Lower lobe of right lung (tissue), 2 donors: ENCODE measurements around the gene PMS1. TPM values are rescaled to one million over a fixed set of nuclear protein-coding genes. Genes with fewer than 3 reads are reported as not detected.
A peak's percentile ranks its signal among the peaks of the same experiment; 100 is the strongest.
"Not testable (repeated sequence)": the region's sequence is repeated elsewhere in the genome, so short reads cannot be mapped to it uniquely, and the experiment has no call there.

Source experiments
- ATAC-seq, 2 donors: fragments of 200-7000 bp; cut with Tn5 transposase; one replicate each; pipeline ENCODE4 v1.9.1; 2020 to 2022; ENCODE audit warnings: mild to moderate bottlenecking in 2 of 2, moderate library complexity in 2 of 2
- DNase-seq: peaks from one replicate; pipeline ENCODE4 v3.0.0-alpha.2; 2020
- H3K27ac ChIP-seq: fragments of 200-600 bp; one replicate; pipeline ENCODE4 v1.8.0; 2022
- H3K27me3 ChIP-seq: fragments of 200-600 bp; one replicate; pipeline ENCODE4 v1.8.0; 2022; ENCODE audit warnings: low read depth
- H3K36me3 ChIP-seq: fragments of 200-600 bp; one replicate; pipeline ENCODE4 v1.8.0; 2022; ENCODE audit warnings: mild to moderate bottlenecking
- H3K4me1 ChIP-seq: fragments of 200-600 bp; one replicate; pipeline ENCODE4 v1.8.0; 2022
- H3K4me3 ChIP-seq: fragments of 200-600 bp; one replicate; pipeline ENCODE4 v1.8.0; 2022; ENCODE audit warnings: mild to moderate bottlenecking
- H3K9me3 ChIP-seq: fragments of 200-600 bp; one replicate; pipeline ENCODE4 v1.8.0; 2022
- CTCF ChIP-seq: fragments of 200-600 bp; IDR thresholded peaks from one replicate; pipeline ENCODE4 v1.8.0; 2022; ENCODE audit warnings: antibody characterized with exemption, mild to moderate bottlenecking
- intact Hi-C: fragments of 100-400 bp; cut with DNase I; formaldehyde crosslinking; loops from one replicate; pipeline ENCODE4 v1.11.0; 2022
- long read RNA-seq: library from polyadenylated mRNA; unstranded; transcript quantifications from one replicate; pipeline ENCODE4 v2.0.0, GENCODE V29; 2021
- total RNA-seq: library from RNA; stranded (reverse); fragmentation: NEBNext Ultra II Directional; extraction: Animal tissue kit (Norgen Biotek cat#: 25700); gene quantifications from one replicate; pipeline ENCODE4 v1.2.1, GENCODE V29; 2021
- donor health status: DM: no; HTN: yes; CAD: no; lungs with severe emphysema.

The PMS1 gene
- total RNA-seq, result 21.7 TPM
- long read RNA-seq, transcript PMS1-213 (13 exons, 3,225 nt), result major isoform, 14 of 32 reads
- long read RNA-seq, partial matches to known transcripts, result 5 of 32 reads
- long read RNA-seq, other reads (novel, unspliced or antisense), result 11 of 32 reads

GRCh38 chr2:189783927-189784867 lies at the start of gene PMS1, which contains the start of gene ORMDL1:
Gene PMS1 (plus strand): TSS chr2:189784450. CDS start chr2:189791810, 7,360 bp downstream.
Gene ORMDL1 (minus strand): TSS chr2:189784339. CDS start chr2:189782595, 1,744 bp downstream.
- no peak for TF ChIP-seq CTCF
- peaks cover 31% of the 10 kb centered on the region for H3K36me3 ChIP-seq
- no peaks in the 10 kb centered on the region for H3K27me3 ChIP-seq
- no peaks in the 10 kb centered on the region for H3K9me3 ChIP-seq
- peaks cover 29% of the 10 kb centered on the region for H3K4me1 ChIP-seq
- intact Hi-C loops, result no loop called here
- ATAC-seq (peak; percentile 99), DNase-seq (peak; percentile 98)
- peak within 1 kb of the TSS; percentile 82 for H3K4me3 ChIP-seq
- H3K27ac ChIP-seq, result peak within 1 kb of the TSS; percentile 97

DNA sequence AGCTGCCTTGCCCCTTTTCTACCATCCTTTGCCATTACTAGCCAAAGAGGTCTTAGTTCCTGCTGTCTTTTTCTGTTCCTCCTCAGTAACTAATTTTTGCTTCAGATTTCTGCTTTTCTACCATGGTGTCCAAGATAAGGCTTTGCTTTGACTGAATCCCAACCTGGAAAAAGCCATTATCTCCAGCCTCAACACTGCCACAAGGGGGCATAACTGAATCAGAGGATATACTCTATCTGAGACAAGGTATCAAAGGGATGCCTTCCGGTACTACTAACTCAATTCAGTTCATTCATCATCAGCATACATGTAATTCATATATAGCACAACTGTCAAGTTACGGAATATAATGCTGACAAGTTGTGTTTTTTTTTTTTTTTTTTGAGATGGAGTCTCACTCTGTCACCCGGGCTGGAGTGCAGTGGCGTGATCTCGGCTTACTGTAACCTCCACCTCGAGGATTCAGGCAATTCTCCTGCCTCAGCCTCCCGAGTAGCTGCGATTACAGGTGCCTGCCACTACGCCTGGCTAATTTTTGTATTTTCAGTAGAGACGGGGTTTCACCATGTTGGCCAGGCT lies 33.1 kb upstream of the PMS1 start:
- Histone ChIP-seq H3K9me3 (no peaks in the 10 kb centered on the region), H3K27me3 (no peaks in the 10 kb centered on the region), H3K36me3 (peaks cover 62% of the 10 kb centered on the region), H3K4me1 (no peaks in the 10 kb centered on the region), H3K4me3 (no peak overlapping the region), H3K27ac (no peak overlapping the region)
- DNase-seq (no peak), ATAC-seq (peak; percentile 67 to 68)
- intact Hi-C loops, result no loop called here
- peak; percentile 57 for TF ChIP-seq CTCF

GRCh38 chr2:189756311-189756952 lies 27.8 kb upstream of the PMS1 start:
- ATAC-seq (no peak), DNase-seq (no peak)
- TF ChIP-seq CTCF, result no peak
- no peaks in the 10 kb centered on the region for H3K4me1 ChIP-seq
- H3K27ac ChIP-seq, result no peak overlapping the region
- intact Hi-C loops, result no loop called here
- no peaks in the 10 kb centered on the region for H3K9me3 ChIP-seq
- H3K36me3 ChIP-seq, result peaks cover 34% of the 10 kb centered on the region
- H3K4me3 ChIP-seq, result no peak overlapping the region
- H3K27me3 ChIP-seq, result no peaks in the 10 kb centered on the region

DNA sequence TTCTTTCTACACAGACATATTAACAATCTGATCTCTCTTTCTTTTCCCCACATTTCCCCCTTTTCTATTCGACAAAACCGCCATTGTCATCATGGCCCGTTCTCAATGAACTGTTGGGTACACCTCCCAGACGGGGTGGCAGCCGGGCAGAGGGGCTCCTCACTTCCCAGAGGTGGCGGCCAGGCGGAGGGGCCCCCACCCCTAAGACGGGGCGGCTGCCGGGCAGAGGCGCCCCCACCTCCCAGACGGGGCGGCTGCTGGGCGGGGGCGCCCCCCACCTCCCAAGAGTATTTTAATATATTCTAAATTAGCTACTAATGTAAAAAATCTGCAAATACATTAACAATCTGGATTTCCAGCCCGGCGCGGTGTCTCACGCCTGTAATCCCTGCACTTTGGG lies 24.1 kb upstream of the PMS1 start:
- not testable (repeated sequence) for DNase-seq

DNA sequence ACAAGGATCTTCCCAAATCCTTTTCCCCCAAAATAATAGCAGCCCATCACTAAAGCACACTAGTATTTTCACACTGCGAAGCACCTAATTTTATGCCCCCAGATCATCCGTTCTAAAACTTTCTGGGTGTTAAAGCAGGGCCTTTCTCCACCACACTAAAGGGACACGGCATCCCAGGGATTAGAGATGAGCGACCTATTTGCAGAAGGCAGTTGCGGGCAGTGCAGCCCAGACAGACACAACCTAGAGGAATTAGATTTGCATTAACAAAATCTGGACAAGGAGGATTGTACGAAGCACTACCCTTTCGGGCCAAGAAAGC lies 22.1 kb upstream of the PMS1 start:
- no peak for TF ChIP-seq CTCF
- no peak for ATAC-seq
- peak overlapping the region; percentile 90 for H3K27ac ChIP-seq
- H3K4me1 ChIP-seq, result peaks cover 14% of the 10 kb centered on the region
- H3K36me3 ChIP-seq, result peaks cover 7% of the 10 kb centered on the region
- H3K27me3 ChIP-seq, result no peaks in the 10 kb centered on the region
- H3K4me3 ChIP-seq, result peak overlapping the region; percentile 95
- no peaks in the 10 kb centered on the region for H3K9me3 ChIP-seq
- intact Hi-C loops, result no loop called here
- DNase-seq, result no peak

More for the DNA sequence above, 24.1 kb upstream of the PMS1 start:
- H3K27ac ChIP-seq, H3K27me3 ChIP-seq, H3K4me3 ChIP-seq, H3K9me3 ChIP-seq, H3K36me3 ChIP-seq, intact Hi-C loops, ATAC-seq: not testable (repeated sequence)
- H3K4me1 ChIP-seq, result peaks cover 14% of the 10 kb centered on the region
